Measurements from ENCODE around the gene DUSP6.

Gene DUSP6

DNA sequence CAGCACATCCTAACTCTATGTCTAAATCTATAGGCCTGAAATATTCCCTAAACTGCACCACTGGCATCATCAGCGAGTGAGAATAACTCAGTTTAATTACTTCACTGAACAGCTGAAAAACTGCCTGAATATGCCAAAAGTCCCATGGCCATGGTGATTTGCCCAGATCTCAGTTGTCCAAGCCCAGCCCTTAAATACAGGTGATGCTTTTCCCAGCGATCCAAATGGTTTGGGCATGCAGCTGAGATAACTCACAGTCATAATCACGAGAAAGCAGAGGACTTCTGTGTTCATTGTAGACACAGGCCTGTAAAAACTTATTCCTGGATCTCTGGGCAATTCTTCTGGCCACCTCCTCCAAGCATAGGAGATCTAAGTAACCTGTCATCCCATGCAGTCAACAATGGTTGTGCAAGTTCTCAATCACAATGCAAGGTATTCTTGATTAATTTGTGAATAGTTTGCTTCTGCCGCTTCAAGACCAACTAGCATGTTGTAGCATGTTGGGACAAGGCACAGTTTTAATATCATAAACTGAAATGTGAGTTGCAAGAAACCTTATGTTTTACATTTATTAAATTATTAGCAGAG is 40.5 kb downstream of the DUSP6 start:
- H3K36me3 ChIP-seq (ENCODE audit: insufficient read depth, low read length), result no peaks in the 10 kb centered on the region
- H3K27me3 ChIP-seq (ENCODE audit: insufficient read depth, low read length), result no peaks in the 10 kb centered on the region
- H3K27ac ChIP-seq (ENCODE audit: low read depth, low read length), result no peak overlapping the region
- no peaks in the 10 kb centered on the region for H3K79me2 ChIP-seq (ENCODE audit: control insufficient read depth, insufficient read depth, low read length, unreplicated experiment)
- H3K4me1 ChIP-seq (ENCODE audit: control insufficient read depth, insufficient read depth, low read length, unreplicated experiment), result no peaks in the 10 kb centered on the region
- no peak overlapping the region for H3K4me3 ChIP-seq (ENCODE audit: low read depth, low read length)
- no peak overlapping the region for H2AFZ ChIP-seq (ENCODE audit: low read length, unreplicated experiment)

DNA sequence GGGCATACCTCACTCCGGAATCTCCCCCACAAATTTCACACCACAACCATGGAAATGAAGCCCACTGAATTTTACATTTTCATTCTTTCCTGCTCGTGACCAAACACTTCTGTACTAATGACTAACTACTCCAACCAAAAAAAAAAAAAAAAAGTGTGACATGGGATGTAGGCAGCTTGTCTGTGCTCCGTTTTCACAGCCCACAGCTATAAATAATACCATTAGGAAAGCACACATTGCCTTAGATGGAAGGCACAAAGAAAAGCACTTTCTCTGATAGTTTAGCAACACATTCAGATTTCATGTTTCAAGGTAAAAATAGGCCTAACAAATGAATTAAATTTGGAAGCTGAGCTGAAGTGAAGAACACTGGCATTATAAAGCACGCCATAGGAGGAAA is 42.5 kb downstream of the DUSP6 start:
- H2AFZ ChIP-seq (ENCODE audit: low read length, unreplicated experiment), result no peak overlapping the region
- no peaks in the 10 kb centered on the region for H3K4me1 ChIP-seq (ENCODE audit: control insufficient read depth, insufficient read depth, low read length, unreplicated experiment)
- H3K79me2 ChIP-seq (ENCODE audit: control insufficient read depth, insufficient read depth, low read length, unreplicated experiment), result no peaks in the 10 kb centered on the region
- H3K36me3 ChIP-seq (ENCODE audit: insufficient read depth, low read length), result no peaks in the 10 kb centered on the region
- no peak overlapping the region for H3K27ac ChIP-seq (ENCODE audit: low read depth, low read length)
- no peaks in the 10 kb centered on the region for H3K27me3 ChIP-seq (ENCODE audit: insufficient read depth, low read length)
- no peak overlapping the region for H3K4me3 ChIP-seq (ENCODE audit: low read depth, low read length)

DNA sequence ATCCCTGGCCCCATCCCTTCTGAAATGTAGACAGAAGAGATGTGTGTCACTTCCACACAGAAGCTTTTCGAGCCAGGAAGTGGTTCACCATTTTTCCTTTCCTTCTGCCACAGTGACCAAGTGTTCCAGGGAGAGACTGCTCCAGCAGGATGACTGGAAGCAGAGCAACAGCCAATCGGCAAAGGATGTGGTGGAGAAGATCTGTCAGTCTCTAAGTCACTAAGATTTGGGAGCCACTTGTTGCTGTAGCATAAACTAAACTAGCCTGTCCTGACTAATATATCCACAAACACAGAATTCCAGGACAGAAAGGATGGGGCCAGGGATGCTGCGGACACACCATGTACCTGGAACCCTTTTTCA is 42.9 kb downstream of the DUSP6 start:
- Histone ChIP-seq H3K27me3 (ENCODE audit: insufficient read depth, low read length) (no peaks in the 10 kb centered on the region), H3K4me3 (ENCODE audit: low read depth, low read length) (no peak overlapping the region), H3K27ac (ENCODE audit: low read depth, low read length) (no peak overlapping the region), H3K36me3 (ENCODE audit: insufficient read depth, low read length) (no peaks in the 10 kb centered on the region), H3K79me2 (ENCODE audit: control insufficient read depth, insufficient read depth, low read length, unreplicated experiment) (no peaks in the 10 kb centered on the region), H2AFZ (ENCODE audit: low read length, unreplicated experiment) (no peak overlapping the region), H3K4me1 (ENCODE audit: control insufficient read depth, insufficient read depth, low read length, unreplicated experiment) (no peaks in the 10 kb centered on the region)

GRCh38 chr12:89307474-89308253 is 44.6 kb downstream of the DUSP6 start:
- Histone ChIP-seq H3K79me2 (ENCODE audit: control insufficient read depth, insufficient read depth, low read length, unreplicated experiment) (no peaks in the 10 kb centered on the region), H3K36me3 (ENCODE audit: insufficient read depth, low read length) (no peaks in the 10 kb centered on the region), H3K27ac (ENCODE audit: low read depth, low read length) (no peak overlapping the region), H3K4me1 (ENCODE audit: control insufficient read depth, insufficient read depth, low read length, unreplicated experiment) (no peaks in the 10 kb centered on the region), H3K27me3 (ENCODE audit: insufficient read depth, low read length) (no peaks in the 10 kb centered on the region), H2AFZ (ENCODE audit: low read length, unreplicated experiment) (no peak overlapping the region), H3K4me3 (ENCODE audit: low read depth, low read length) (no peak overlapping the region)

- H3K4me3 ChIP-seq (ENCODE audit: low read depth, low read length), result no peak overlapping the region
- H2AFZ ChIP-seq (ENCODE audit: low read length, unreplicated experiment), result no peak overlapping the region
- no peak overlapping the region for H3K27ac ChIP-seq (ENCODE audit: low read depth, low read length)
- H3K27me3 ChIP-seq (ENCODE audit: insufficient read depth, low read length), result no peaks in the 10 kb centered on the region
- H3K4me1 ChIP-seq (ENCODE audit: control insufficient read depth, insufficient read depth, low read length, unreplicated experiment), result no peaks in the 10 kb centered on the region
- H3K36me3 ChIP-seq (ENCODE audit: insufficient read depth, low read length), result no peaks in the 10 kb centered on the region
- H3K79me2 ChIP-seq (ENCODE audit: control insufficient read depth, insufficient read depth, low read length, unreplicated experiment), result no peaks in the 10 kb centered on the region
Measured at GRCh38 chr12:89306827-89307473, 45.4 kb downstream of the DUSP6 start.

DNA sequence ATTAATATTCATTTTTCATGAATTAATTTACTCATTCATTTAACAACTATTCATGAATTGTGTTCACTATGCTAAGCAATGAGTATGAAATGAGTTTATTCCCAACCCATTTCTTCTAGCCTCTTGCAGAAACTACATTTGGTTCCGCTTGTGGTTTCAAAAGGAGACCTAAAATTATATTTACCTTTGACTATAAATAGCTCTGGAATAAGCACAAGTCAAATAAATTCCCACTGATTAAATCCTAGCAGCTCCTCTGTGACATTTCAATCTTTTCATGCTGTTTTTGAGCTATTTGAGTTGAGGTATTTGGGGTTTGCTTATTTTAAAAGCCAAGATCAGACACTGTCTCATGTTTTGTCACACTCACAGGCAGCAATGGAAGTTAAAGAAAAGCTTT is 46.9 kb downstream of the DUSP6 start:
- Histone ChIP-seq H3K27me3 (ENCODE audit: insufficient read depth, low read length) (no peaks in the 10 kb centered on the region), H2AFZ (ENCODE audit: low read length, unreplicated experiment) (no peak overlapping the region), H3K4me3 (ENCODE audit: low read depth, low read length) (no peak overlapping the region), H3K36me3 (ENCODE audit: insufficient read depth, low read length) (no peaks in the 10 kb centered on the region), H3K4me1 (ENCODE audit: control insufficient read depth, insufficient read depth, low read length, unreplicated experiment) (no peaks in the 10 kb centered on the region), H3K27ac (ENCODE audit: low read depth, low read length) (no peak overlapping the region), H3K79me2 (ENCODE audit: control insufficient read depth, insufficient read depth, low read length, unreplicated experiment) (no peaks in the 10 kb centered on the region)

DNA sequence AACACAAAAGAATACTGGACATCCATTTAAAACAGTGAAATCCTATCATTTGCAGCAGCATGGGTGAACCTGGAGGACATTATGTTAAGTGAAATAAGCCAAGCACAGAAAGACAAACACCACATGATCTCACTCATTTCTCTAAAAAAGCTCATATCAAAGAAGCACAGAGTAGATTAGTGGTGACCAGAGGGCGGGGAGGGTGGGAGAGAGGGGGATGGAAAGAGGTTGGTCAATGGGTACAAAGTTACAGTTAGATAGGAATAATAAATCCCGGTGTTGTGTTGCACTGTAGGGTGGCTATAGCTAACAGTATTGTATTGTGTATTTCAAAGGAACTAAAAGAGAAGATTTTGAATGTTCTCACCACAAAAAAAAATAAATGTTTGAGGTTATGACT is 52.4 kb downstream of the DUSP6 start:
- Histone ChIP-seq H3K27me3 (ENCODE audit: insufficient read depth, low read length) (no peaks in the 10 kb centered on the region), H3K27ac (ENCODE audit: low read depth, low read length) (no peak overlapping the region), H3K36me3 (ENCODE audit: insufficient read depth, low read length) (no peaks in the 10 kb centered on the region), H3K4me3 (ENCODE audit: low read depth, low read length) (no peak overlapping the region), H3K79me2 (ENCODE audit: control insufficient read depth, insufficient read depth, low read length, unreplicated experiment) (no peaks in the 10 kb centered on the region), H3K4me1 (ENCODE audit: control insufficient read depth, insufficient read depth, low read length, unreplicated experiment) (no peaks in the 10 kb centered on the region), H2AFZ (ENCODE audit: low read length, unreplicated experiment) (no peak overlapping the region)

DNA sequence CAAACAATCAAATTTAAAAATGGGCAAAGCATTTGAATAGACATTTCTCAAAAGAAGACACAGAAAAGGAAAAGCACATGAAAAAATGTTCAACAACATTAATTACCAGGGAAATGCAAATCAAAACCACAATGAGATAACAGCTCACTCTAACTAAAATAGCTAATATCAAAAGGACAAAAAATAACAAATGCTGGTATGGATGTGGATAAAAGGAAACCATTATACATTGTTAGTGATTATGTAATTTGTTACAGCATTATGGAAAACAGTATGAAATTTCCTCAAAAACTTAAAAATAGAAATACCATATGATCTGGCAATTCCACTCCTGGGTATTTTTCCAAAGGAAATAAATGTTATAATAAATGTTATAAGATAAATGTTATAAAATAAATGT is 52.9 kb downstream of the DUSP6 start:
- no peak overlapping the region for H3K4me3 ChIP-seq (ENCODE audit: low read depth, low read length)
- no peak overlapping the region for H2AFZ ChIP-seq (ENCODE audit: low read length, unreplicated experiment)
- H3K36me3 ChIP-seq (ENCODE audit: insufficient read depth, low read length), result no peaks in the 10 kb centered on the region
- no peaks in the 10 kb centered on the region for H3K79me2 ChIP-seq (ENCODE audit: control insufficient read depth, insufficient read depth, low read length, unreplicated experiment)
- H3K27ac ChIP-seq (ENCODE audit: low read depth, low read length), result no peak overlapping the region
- no peaks in the 10 kb centered on the region for H3K4me1 ChIP-seq (ENCODE audit: control insufficient read depth, insufficient read depth, low read length, unreplicated experiment)
- H3K27me3 ChIP-seq (ENCODE audit: insufficient read depth, low read length), result no peaks in the 10 kb centered on the region
